GM19438 (cell line): ENCODE results near the gene CREBL2.

Experiments used
- ATAC-seq: cut with Tn5 transposase; IDR thresholded peaks from one replicate; pipeline ENCODE4 v1.9.1; 2021; ENCODE audit warnings: low read depth; ENCODE audit not compliant: unreplicated experiment

The CREBL2 gene

DNA sequence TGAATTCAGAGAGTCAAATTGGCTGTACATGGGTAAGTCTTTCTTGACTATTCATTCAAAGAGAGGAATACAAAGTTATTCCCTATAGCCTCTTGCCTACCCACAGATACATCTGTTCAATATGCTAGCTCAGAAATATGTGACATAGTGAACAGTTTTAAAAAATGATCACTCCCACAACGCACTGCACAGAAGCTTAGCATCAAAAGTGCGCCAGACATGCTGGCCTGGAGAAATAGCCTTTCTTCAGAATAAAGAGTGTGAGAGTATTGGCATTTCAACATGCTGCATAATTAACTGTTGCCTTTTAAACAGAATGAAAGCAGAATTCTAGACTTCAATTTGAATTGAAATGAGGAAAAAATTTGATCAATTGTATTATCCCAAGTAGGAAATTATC is 57.3 kb downstream of the CREBL2 start:
- no peak for ATAC-seq

DNA sequence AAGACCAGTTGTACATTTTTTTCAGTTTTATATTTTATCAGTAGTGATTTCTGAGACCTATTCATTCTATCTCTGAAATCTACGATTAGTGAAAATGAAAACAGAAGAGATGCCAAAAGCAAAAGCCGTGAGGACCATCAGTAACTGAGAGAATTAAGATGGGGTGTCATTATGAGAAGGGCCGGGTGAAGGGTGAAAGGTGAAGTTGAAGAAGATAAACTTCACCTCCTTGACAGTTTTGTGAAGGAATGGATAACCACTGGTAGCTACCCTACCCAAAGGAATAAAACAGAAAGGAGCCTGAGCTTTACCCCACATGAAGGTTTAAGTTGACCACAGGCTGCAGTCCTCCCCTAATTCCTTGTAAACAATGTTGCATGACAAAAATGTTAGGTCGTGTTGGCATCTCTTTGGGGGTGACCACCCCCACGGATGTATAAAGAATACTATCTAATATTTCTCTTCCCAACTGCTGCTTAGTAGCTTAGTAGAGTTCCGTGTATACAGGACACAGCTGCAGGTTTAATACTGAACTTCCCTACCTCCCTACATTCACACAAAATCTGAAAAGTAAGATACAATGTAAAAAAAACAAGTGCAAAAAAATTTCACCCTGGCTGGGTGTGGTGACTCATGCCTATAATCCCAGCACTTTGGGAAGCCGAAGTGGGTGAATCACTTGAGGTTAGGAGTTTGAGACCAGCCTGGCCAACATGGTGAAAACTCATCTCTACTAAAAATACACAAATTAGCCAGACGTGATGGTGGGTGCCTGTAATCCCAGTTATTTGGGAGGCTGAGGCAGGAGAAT is 60.4 kb downstream of the CREBL2 start:
- no peak for ATAC-seq

DNA sequence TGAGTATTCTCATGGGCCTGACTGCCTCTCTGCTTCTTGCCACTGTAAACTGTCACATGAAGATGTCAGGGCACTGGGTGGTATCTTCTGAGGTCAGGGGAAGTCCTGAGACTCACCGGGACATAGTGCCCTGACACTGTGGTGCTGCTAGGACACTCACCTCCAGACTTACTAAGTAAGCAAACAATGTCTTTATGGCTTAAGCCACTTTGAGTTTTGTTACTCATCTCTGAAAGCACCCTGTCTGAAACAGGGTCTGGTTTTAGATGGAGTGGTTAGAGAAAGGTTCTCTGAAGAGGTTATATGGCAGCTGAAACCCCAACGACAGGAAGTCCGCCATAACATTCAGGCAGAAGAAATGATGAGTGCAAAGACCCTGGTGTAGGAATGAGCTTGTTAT is 61.6 kb downstream of the CREBL2 start:
- no peak for ATAC-seq

DNA sequence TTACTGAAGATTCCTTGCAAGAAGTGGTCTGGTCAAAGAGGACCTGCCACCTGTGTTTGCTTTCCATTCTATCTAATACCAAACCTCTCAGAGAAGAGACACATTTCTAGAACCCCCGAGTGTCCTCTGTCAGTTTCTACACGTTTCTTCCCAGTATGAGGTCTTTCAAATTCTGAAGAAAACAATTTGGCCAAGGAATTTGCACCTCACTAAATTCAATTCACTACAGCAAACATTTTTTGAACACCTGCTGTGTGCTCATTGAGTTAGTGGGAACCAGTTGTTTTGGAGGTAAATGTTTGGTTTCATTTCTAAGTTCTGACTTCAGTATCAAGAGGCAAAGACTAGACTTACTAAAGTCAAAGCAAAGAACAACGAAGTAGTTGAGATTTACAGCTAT is 64.9 kb downstream of the CREBL2 start:
- no peak for ATAC-seq

- ATAC-seq: no peak
These were observed 69.5 kb downstream of the CREBL2 start for GRCh38 chr12:12681061-12681765.

DNA sequence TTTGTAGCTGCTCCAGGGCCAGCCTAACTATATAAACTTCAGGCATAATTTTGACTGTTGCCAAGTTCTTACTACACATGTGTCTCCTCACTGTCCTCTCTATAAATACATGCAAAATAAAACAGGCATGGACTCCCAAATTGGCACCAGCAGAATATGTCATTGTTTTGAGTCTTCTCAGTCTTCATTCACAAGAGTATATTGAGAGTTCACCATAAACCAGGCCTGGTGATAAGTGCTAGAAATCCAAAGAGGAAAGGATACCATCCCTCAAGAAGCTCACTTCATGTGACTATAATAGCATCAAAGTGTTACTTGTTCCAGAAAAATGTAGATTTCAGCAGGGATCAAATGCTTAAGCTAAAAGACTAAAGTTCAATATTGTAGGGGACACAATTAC is 70.6 kb downstream of the CREBL2 start:
- ATAC-seq: no peak

- no peak for ATAC-seq
These were observed 71.5 kb downstream of the CREBL2 start for GRCh38 chr12:12683136-12683697.

GRCh38 chr12:12683725-12684124 is 72.0 kb downstream of the CREBL2 start:
- ATAC-seq: no peak

DNA sequence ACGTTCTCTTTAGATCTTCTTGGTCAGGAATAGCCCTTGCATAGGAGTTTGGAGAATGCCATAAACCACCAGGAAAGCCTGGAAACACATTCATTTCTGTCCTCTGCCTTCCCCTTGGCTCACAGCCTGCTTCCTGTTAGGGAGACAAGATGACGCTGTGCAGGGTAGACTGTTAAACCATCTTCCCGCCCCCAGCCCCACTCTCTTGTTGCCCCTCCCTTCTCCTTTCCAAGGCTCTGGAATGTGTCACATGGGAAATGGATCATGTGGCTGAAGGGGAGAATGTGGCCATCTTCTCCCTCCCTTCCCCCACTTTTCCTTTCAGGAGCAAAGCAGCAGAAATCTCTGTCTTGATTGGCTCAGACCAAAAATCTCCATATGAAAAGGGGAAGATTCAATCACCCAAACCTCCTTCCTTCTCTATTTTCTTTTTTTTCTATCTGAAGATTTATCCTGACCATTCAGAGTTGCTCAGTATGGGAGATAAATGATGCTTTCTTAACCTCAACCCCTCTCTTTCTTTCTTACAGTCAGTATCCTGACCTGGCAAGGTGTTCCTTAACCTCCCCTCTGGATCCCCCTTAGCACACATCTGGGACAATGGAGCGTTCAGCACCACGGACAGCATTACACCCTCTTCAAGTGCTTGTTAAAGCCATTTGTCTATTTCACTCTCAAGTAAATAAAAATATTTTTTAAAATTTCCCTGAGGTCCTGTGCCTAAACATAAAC is 72.9 kb downstream of the CREBL2 start:
- ATAC-seq: no peak

GRCh38 chr12:12685305-12685704 is 73.6 kb downstream of the CREBL2 start:
- no peak for ATAC-seq

- ATAC-seq: no peak
These were observed 74.8 kb downstream of the CREBL2 start for GRCh38 chr12:12686472-12686871.

GRCh38 chr12:12686925-12687324 is 75.2 kb downstream of the CREBL2 start:
- no peak for ATAC-seq

DNA sequence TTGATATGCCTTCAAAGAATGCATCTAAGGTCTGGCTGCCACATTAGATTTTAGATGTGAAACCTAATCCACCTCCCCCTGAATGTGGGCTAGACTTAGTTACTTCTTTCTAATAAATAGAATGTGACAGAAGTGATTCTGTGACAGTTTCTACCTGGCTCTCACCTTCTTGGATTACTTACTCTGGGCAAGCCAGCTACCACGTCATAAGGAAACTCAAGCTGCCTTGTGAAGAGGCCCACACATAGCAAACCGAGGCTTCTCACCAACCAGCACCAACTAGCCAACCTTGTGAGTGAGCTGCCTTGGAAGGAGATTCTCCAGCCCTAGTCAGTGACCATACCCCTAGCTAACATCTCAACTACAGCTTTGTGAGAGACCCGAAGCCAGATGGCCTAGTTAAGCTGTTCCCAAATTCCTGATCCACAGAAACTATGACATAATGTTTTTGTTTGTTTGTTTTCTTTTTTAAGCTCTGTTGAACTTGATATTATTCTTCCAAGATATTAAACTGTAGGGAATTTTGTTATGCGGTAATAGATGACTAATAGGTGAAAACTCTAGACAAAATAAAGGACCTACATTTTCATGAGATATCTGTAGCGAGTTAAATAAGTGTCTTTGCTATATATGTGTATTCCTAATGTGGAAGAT is 78.1 kb downstream of the CREBL2 start:
- ATAC-seq: no peak

- no peak for ATAC-seq
These were observed 79.9 kb downstream of the CREBL2 start for GRCh38 chr12:12691549-12691948.

DNA sequence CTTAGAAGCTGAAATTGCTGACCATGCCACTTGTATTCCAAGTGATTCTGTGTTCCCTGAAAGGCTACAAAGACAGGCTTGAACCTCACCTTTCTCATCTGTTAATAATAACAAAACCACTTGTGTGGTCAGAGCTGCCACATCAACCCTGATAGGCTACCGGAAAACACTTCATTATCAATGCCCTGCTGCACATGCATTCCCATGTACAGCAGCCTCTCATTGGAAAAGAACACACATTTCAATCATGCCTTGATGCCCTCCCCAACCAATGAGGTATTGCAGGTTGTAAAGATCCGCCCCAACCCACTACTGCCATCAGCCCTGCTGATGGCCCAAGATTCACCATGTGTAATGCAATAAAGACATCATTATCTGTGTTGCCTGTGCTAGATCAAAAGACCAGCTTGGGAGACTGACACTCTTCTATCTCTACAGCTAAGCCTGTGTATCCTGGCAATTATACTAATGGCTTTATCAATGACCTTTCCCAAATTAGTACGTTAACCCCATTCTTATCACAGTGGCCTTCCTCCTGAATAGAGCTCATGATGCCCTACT is 81.5 kb downstream of the CREBL2 start:
- no peak for ATAC-seq
